M059J (cell line): ENCODE data around the gene PICK1. TPM values are rescaled to one million over a fixed set of nuclear protein-coding genes. Genes with fewer than 3 reads are reported as not detected.
"Not testable (repeated sequence)": the region's sequence is repeated elsewhere in the genome, so short reads cannot be mapped to it uniquely, and the experiment has no call there.

Source experiments
- DNase-seq: peaks from one replicate; pipeline ENCODE4 v3.0.0-alpha.2; 2012; ENCODE audit warnings: low read depth
- total RNA-seq: library from RNA; depleted of rRNA; stranded (reverse); fragments of >200 nt; shearing (Covaris generic); gene quantifications from 2 replicates; pipeline ENCODE4 v1.2.3, GENCODE V29; 2014; rRNA removed

Gene PICK1
- total RNA-seq, 1 experiment from 2014 or later: 21.7 TPM

- peak; percentile 74 for DNase-seq
Measured at GRCh38 chr22:38114484-38115398, 57.5 kb downstream of the PICK1 start.

- DNase-seq: no peak
Measured at GRCh38 chr22:38115423-38116205, 58.4 kb downstream of the PICK1 start.

- not testable (repeated sequence) for DNase-seq
Measured at GRCh38 chr22:38117556-38117955, 60.4 kb downstream of the PICK1 start.

GRCh38 chr22:38118182-38118581, 61.0 kb downstream of the PICK1 start:
- no peak for DNase-seq

- not testable (repeated sequence) for DNase-seq
Measured at GRCh38 chr22:38118747-38119146, 61.5 kb downstream of the PICK1 start.

GRCh38 chr22:38120359-38121110, 63.3 kb downstream of the PICK1 start:
- no peak for DNase-seq

- DNase-seq: no peak
Measured at GRCh38 chr22:38122616-38123015, 65.4 kb downstream of the PICK1 start.

- peak; percentile 42 for DNase-seq
Measured at GRCh38 chr22:38124236-38124974, 67.2 kb downstream of the PICK1 start.

- DNase-seq: no peak
Measured at GRCh38 chr22:38125038-38125610, 67.9 kb downstream of the PICK1 start.

Other genes with a start within 250 kb of the PICK1 start
- 18.3 and 26.4 TPM in 2 replicates for gene GCAT, start 249.5 kb upstream of the PICK1 start, total RNA-seq
- gene GALR3, start 234.0 kb upstream of the PICK1 start, total RNA-seq: not detected in 2 replicates
- 17.0 and 20.6 TPM in 2 replicates for gene ANKRD54, start 213.1 kb upstream of the PICK1 start, total RNA-seq
- 136 and 156 TPM in 2 replicates for gene EIF3L, start 208.0 kb upstream of the PICK1 start, total RNA-seq
- 7.1 and 13.7 TPM in 2 replicates for gene MICALL1, start 151.1 kb upstream of the PICK1 start, total RNA-seq
- gene C22orf23, start 103.8 kb upstream of the PICK1 start, total RNA-seq: 0.05 and 0.22 TPM in 2 replicates
- gene POLR2F, start 103.7 kb upstream of the PICK1 start, total RNA-seq: 77.2 and 91.6 TPM in 2 replicates
- gene SOX10, start 72.8 kb upstream of the PICK1 start, total RNA-seq: not detected in 2 replicates
- gene SLC16A8, start 26.8 kb downstream of the PICK1 start, total RNA-seq: not detected in 2 replicates
- gene BAIAP2L2, start 53.3 kb downstream of the PICK1 start, total RNA-seq: not detected in 2 replicates
- 0.96 TPM in 1 of 2 replicates, not detected in the other for gene PLA2G6, start 124.4 kb downstream of the PICK1 start, total RNA-seq
- gene MAFF, start 144.6 kb downstream of the PICK1 start, total RNA-seq: 9.1 and 13.5 TPM in 2 replicates
- 51.0 and 90.7 TPM in 2 replicates for gene TMEM184B, start 215.6 kb downstream of the PICK1 start, total RNA-seq